HEK293 (cell line): ENCODE measurements around the gene FRMD4A.

ENCODE experiments used
- CTCF ChIA-PET: fragments of 350-600 bp; formaldehyde crosslinking; extraction: SDS; loops from one replicate; lab custom pipeline; 2021; ENCODE audit warnings: antibody characterized with exemption; lab: Yijun Ruan, JAX
- POLR2A ChIA-PET: fragments of 300-600 bp; formaldehyde crosslinking; extraction: SDS; loops from one replicate; lab custom pipeline; 2020; ENCODE audit warnings: antibody characterized with exemption, inconsistent platforms; lab: Yijun Ruan, JAX
- H3K27ac ChIP-seq: fragments of 200-500 bp; sonication (Bioruptor generic); 2 replicates; pipeline ENCODE4 v1.5.1; 2014; ENCODE audit warnings: low read depth, low read length, control low read depth, inconsistent platforms; ENCODE audit errors: extremely low read depth
- H3K36me3 ChIP-seq, 2 experiments: fragments of 200-500 bp in 1 of 2; sonication (Bioruptor generic) in 1 of 2; 1 replicate in 1 of 2; 2 replicates in 1 of 2; pipeline ENCODE4 v1.5.1; 2014 to 2017; ENCODE audit warnings: inconsistent platforms in 2 of 2, low read length in 2 of 2; ENCODE audit not compliant: control insufficient read depth in 2 of 2, insufficient read depth in 1 of 2
- H3K4me1 ChIP-seq: fragments of 200-500 bp; sonication (Bioruptor generic); 2 replicates; pipeline ENCODE4 v1.5.1; 2014; ENCODE audit warnings: mild to moderate bottlenecking, low read length, inconsistent platforms; ENCODE audit not compliant: control insufficient read depth, insufficient read depth
- H3K4me3 ChIP-seq: 2 replicates; pipeline ENCODE4 v1.5.1; 2011; ENCODE audit warnings: low read depth, mild to moderate bottlenecking, control low read depth, low read length, moderate library complexity
- H3K9me3 ChIP-seq: fragments of 200-500 bp; sonication (Bioruptor generic); 2 replicates; pipeline ENCODE4 v1.5.1; 2014; ENCODE audit warnings: low read depth, low read length, inconsistent platforms; ENCODE audit not compliant: control insufficient read depth, insufficient read depth
- AEBP2 ChIP-seq: fragments of 450-650 bp; formaldehyde crosslinking; IDR thresholded peaks from 2 replicates; pipeline ENCODE4 v1.5.1; 2016; ENCODE audit warnings: missing biosample characterization, missing genetic modification characterization, borderline replicate concordance
- BCL11B ChIP-seq: fragments of 450-650 bp; formaldehyde crosslinking; IDR thresholded peaks from 2 replicates; pipeline ENCODE4 v1.5.1; 2016; ENCODE audit warnings: low read depth, missing biosample characterization, missing genetic modification characterization
- EGR2 ChIP-seq: fragments of 450-650 bp; formaldehyde crosslinking; IDR thresholded peaks from 2 replicates; pipeline ENCODE4 v1.5.1; 2016; ENCODE audit warnings: low read depth, missing biosample characterization, missing genetic modification characterization
- GLI4 ChIP-seq: fragments of 450-650 bp; formaldehyde crosslinking; IDR thresholded peaks from 2 replicates; pipeline ENCODE4 v1.5.1; 2016; ENCODE audit warnings: missing biosample characterization, missing genetic modification characterization
- HOXA7 ChIP-seq: sonication (generic); formaldehyde crosslinking; IDR thresholded peaks from 2 replicates; pipeline ENCODE4 v1.8.1; 2022; ENCODE audit warnings: missing genetic modification reagents, borderline replicate concordance
- MYNN ChIP-seq: fragments of 450-650 bp; formaldehyde crosslinking; IDR thresholded peaks from 2 replicates; pipeline ENCODE4 v1.5.1; 2016; ENCODE audit warnings: missing biosample characterization, missing genetic modification characterization, borderline replicate concordance
- PRDM2 ChIP-seq: fragments of 450-650 bp; formaldehyde crosslinking; IDR thresholded peaks from 2 replicates; pipeline ENCODE4 v1.5.1; 2016; ENCODE audit warnings: missing biosample characterization, missing genetic modification characterization, borderline replicate concordance
- PRDM6 ChIP-seq: fragments of 450-650 bp; formaldehyde crosslinking; IDR thresholded peaks from 2 replicates; pipeline ENCODE4 v1.5.1; 2017; ENCODE audit warnings: missing biosample characterization, missing genetic modification characterization
- ZBTB21 ChIP-seq: fragments of 450-650 bp; formaldehyde crosslinking; IDR thresholded peaks from 2 replicates; pipeline ENCODE4 v1.5.1; 2017; ENCODE audit warnings: missing biosample characterization, missing genetic modification characterization
- ZIC2 ChIP-seq: fragments of 450-650 bp; formaldehyde crosslinking; IDR thresholded peaks from 2 replicates; pipeline ENCODE4 v1.5.1; 2016; ENCODE audit warnings: missing biosample characterization, missing genetic modification characterization
- ZNF146 ChIP-seq: fragments of 450-650 bp; formaldehyde crosslinking; IDR thresholded peaks from 2 replicates; pipeline ENCODE4 v1.5.1; 2016; ENCODE audit warnings: missing biosample characterization, missing genetic modification characterization
- ZNF214 ChIP-seq: fragments of 450-650 bp; formaldehyde crosslinking; IDR thresholded peaks from 2 replicates; pipeline ENCODE4 v1.5.1; 2017; ENCODE audit warnings: missing biosample characterization, mild to moderate bottlenecking, missing genetic modification characterization, borderline replicate concordance
- ZNF223 ChIP-seq: fragments of 450-650 bp; formaldehyde crosslinking; IDR thresholded peaks from 2 replicates; pipeline ENCODE4 v1.5.1; 2016; ENCODE audit warnings: missing biosample characterization, missing genetic modification characterization
- ZNF335 ChIP-seq: fragments of 450-650 bp; formaldehyde crosslinking; conservative IDR thresholded peaks from 2 replicates; pipeline ENCODE4 v1.5.1; 2016; ENCODE audit warnings: missing biosample characterization, missing genetic modification characterization
- ZNF362 ChIP-seq: fragments of 450-650 bp; formaldehyde crosslinking; IDR thresholded peaks from 2 replicates; pipeline ENCODE4 v1.5.1; 2016; ENCODE audit warnings: missing biosample characterization, missing genetic modification characterization
- ZNF518A ChIP-seq: fragments of 450-650 bp; formaldehyde crosslinking; conservative IDR thresholded peaks from 2 replicates; pipeline ENCODE4 v1.5.1; 2016; ENCODE audit warnings: low read depth, missing biosample characterization, missing genetic modification characterization
- ZNF544 ChIP-seq: fragments of 450-650 bp; formaldehyde crosslinking; IDR thresholded peaks from 2 replicates; pipeline ENCODE4 v1.5.0; 2017; ENCODE audit warnings: missing biosample characterization, missing genetic modification characterization
- ZNF571 ChIP-seq: fragments of 450-650 bp; formaldehyde crosslinking; IDR thresholded peaks from 2 replicates; pipeline ENCODE4 v1.5.0; 2017; ENCODE audit warnings: missing biosample characterization, missing genetic modification characterization
- ZSCAN30 ChIP-seq: fragments of 450-650 bp; IDR thresholded peaks from 2 replicates; pipeline ENCODE4 v1.5.1; 2018; ENCODE audit warnings: missing biosample characterization, mild to moderate bottlenecking, missing genetic modification characterization, moderate library complexity

The FRMD4A gene

GRCh38 chr10:13788320-13788600 lies 542.5 kb downstream of the FRMD4A start (continued):
- TF ChIP-seq ZNF571 (tag by site-specific recombination) (no peak), ZNF214 (no peak), ZNF518A (tag by site-specific recombination) (no peak), ZNF335 (tag by site-specific recombination) (no peak), GLI4 (tag by site-specific recombination) (no peak), EGR2 (no peak), PRDM6 (tag by site-specific recombination) (no peak), MYNN (no peak)

- CTCF ChIA-PET: interaction anchor here (0.6 to 1.3 kb wide), 16 partner anchors 44 to 1214 kb away, joined by 3 to 7 read pairs (median 4); no protein-coding TSS in a partner anchor
- Histone ChIP-seq H3K4me3 (no peak overlapping the region), H3K36me3 (peaks cover 0 to 4% of the 10 kb centered on the region in 2 experiments; a peak in 1 of 3 replicates), H3K9me3 (no peaks in the 10 kb centered on the region), H3K4me1 (no peaks in the 10 kb centered on the region), H3K27ac (no peak overlapping the region)
- POLR2A ChIA-PET: no interaction called here
- no peak for TF ChIP-seq ZSCAN30 (tag by site-specific recombination)
- no peak for TF ChIP-seq ZIC2 (tag by site-specific recombination)
- no peak for TF ChIP-seq ZNF335 (tag by site-specific recombination)
- no peak for TF ChIP-seq ZBTB21 (tag by site-specific recombination)
- TF ChIP-seq ZNF223 (tag by site-specific recombination): no peak
- TF ChIP-seq ZNF146 (tag by site-specific recombination): no peak
- no peak for TF ChIP-seq HOXA7 (CRISPR knock-in tag)
- TF ChIP-seq AEBP2 (tag by site-specific recombination): no peak
- TF ChIP-seq PRDM2 (tag by site-specific recombination): no peak
- no peak for TF ChIP-seq BCL11B (tag by site-specific recombination)
- TF ChIP-seq ZNF544 (tag by site-specific recombination): no peak
- no peak for TF ChIP-seq ZNF362 (tag by site-specific recombination)
Observed at GRCh38 chr10:13787015-13787421, 543.7 kb downstream of the FRMD4A start.
